ENCODE results near the gene MXRA7.

Gene MXRA7

DNA sequence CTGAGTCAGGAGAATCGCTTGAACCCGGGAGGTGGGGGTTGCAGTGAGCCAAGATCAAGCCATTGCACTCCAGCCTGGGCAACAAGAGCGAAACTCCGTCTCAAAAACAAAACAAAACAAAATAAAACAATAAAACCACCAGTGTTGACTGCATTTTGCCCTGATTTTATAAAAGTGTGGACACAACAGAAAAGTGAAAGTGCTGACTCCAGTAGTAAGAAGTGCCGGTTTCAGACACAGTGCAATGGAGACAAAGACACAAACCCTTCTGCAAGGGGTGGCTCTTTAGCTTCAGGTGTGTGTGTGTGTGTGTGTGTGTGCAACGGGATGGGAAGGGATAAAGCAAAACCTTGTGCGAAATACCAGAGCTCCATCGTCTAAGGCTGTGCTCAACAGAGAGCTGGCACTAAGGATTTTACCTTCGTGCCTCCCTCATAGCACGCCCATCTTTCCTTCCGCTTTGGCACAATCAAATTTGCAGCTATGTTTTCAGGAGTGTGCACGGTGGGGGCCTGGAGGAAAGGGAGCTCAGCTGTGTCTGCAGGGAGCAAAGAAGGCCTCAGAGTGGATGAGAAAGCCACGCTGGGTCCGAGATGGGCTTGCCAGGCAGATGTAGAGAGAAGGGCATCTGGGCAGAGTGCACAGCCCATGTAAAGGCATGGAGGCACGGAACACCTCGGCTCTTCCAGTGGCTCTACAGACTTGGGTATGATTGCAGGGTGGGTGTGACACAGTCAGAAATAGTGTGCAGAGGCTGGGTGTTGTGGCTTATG is 15.5 kb downstream of the MXRA7 start:
- DNase-seq = no peak

DNA sequence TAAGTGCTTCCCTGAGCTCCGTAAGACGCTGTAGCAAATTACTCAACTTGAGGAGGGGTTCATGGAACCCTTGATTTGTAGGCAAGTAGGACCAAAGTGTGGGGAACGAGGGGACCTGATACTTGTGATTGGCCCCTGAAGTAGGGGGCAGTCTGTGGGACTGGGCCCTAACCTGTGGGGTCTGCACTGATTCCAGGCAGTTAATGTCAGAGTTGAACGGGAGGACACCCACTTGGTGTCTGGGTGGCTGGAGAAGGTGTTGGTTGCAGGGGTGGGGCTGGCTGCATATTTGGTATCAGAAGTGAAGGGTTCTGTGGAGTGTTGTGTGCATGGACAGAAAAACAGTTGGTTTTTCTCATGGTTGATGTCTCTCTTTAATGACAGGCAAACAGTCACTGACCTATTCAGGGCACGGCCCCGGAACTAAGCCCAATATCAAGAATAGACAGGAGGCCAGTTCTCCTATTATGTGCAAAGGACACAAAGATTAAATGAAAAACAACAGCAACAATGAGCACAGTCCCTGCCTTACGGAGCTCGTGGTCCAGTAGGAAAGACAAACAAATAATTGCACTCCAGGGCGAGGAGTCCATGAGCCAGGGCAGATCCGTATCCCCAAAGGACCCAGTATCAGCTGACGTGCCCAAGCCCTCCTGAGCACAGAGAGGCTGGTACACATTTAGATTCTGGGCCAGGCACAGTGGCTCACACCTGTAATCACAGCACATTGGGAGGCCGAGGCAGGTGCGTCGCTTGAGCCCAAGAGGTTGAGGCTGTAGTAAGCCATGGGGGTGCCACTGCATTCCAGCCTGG is 19.2 kb downstream of the MXRA7 start:
- DNase-seq = no peak

DNA sequence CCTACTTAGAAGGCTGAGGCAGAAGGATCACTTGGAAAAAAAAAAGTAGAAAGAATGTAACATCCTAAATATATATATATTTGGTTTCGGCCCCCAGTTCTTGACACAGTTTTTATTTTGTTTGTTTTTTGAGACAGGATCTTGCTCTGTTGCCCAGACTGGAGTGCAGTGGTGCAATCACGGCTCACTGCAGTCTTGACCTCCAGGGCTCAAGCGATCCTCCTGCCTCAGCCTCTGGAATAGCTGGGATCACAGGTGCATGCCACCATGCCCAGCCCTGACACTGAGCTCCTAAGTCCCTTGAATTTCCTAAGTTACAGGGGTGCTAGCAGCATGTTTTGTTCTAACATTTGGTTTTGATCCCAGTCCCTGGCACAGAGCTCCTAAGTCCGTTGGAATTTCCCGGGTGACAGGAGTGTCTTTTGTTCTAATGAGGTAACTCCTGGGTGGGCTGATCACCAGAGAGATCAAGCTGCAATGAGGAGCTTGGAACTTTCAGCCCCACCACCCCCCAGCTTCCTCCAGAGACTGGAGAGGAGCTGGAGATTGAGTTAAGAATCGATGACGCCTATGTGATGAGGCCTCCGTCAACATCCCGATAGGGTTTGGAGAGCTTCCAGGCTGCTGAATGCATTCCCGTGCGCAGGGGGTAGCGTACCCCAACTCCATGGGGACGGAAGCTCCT is 20.0 kb downstream of the MXRA7 start:
- DNase-seq = no peak

GRCh38 chr17:76689859-76690258 is 20.9 kb downstream of the MXRA7 start:
- DNase-seq = no peak

DNA sequence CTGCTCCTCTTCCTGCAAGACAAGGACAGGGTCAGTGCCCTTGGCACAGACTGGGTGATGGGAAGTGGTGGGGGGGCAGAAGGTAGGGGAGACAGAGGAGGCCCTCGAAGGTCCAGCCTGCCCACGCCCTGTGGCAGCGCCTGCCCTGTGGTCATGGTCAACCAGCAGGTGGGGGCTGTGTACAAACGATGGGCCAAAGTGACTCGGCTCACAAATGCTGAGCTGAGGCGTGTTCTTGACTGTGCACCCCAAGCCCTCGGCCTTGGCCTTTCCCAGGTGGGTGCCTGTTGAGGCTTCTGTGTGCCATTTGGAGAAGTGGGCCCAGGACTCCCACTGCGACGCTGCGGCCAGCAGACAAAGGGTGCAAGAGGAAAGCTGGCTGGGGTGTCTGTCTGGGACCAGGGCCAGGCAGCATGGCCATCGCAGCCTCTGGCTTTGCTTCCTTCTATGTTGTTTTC is 22.6 kb downstream of the MXRA7 start:
- DNase-seq = no peak

GRCh38 chr17:76687298-76688164 is 23.2 kb downstream of the MXRA7 start:
- no peak for DNase-seq

DNA sequence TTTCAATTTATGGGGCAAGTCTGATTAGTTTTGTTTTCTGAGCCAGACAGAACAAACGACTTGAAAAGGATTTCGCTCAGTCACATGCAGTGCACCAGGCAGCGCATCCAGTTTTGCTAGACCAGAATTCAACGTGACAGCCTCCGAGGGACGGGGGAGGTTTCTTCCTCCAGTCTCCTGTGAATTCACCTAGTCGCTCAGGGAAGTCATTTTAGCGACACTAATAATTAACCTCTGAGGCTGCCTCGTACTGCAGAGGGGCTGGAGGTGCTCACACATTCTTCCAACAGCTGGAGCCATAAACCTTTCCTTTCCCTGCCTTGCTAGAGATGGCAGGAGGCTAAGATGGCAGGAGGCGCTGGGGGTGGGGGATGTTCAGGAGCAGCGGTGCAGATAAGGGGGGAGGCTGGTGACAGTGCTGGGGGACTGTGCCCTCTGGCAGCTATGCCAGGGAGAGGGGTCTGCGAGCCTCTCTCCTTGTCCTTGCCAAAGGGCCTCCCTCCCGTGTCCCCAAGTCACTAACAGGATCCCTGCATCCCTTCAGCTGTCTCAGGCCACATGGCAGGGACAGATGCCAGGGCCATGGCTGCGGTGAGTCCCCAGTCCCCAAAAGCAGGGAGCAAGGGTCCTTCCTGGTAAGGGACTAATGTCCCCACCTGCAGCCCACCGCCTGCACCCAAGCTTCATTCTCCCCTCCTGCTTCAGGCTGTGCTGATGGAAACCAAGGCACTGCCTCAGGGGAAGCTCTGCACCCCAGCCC is 24.0 kb downstream of the MXRA7 start:
- no peak for DNase-seq

DNA sequence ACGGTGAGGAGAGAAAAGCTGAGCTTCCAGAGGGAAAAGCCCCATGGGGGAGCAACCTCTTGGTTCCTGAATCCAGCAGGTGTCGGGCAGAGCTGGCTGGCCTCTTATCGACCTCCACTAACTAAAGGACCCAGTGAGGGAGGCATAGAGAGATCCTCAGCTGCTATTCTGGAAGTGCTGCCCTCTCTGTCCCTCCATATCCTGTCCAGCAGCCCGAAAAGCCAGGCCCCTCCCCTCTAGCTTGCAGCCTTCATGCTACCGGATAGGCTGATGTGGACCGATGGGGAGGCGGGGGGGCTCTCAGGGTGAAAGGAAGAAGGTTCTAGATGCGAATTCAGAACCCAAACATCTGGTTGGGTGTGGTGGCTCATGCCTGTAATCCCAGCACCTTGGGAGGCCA is 24.9 kb downstream of the MXRA7 start:
- DNase-seq = no peak

DNA sequence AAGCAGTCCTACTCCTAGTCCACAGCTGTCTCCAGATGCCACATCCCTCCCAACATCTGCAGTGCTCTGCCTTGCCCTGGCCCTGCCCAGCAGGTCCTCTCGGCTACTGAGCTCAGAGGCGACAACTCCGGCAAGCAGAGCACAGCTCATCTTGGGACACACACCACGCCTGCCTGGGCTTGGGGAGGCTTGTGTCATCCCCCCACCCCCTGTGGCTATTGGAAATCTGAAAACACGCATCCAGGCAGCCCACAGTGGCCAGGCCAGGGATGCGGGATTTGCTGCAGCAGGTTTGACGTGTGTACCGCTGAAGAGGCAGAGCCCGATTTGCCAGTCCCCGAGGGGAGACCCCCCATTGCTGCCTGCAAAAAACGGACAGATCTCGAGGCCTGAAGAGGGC is 25.4 kb downstream of the MXRA7 start:
- DNase-seq = no peak

GRCh38 chr17:76684756-76685155 is 26.0 kb downstream of the MXRA7 start:
- no peak for DNase-seq

DNA sequence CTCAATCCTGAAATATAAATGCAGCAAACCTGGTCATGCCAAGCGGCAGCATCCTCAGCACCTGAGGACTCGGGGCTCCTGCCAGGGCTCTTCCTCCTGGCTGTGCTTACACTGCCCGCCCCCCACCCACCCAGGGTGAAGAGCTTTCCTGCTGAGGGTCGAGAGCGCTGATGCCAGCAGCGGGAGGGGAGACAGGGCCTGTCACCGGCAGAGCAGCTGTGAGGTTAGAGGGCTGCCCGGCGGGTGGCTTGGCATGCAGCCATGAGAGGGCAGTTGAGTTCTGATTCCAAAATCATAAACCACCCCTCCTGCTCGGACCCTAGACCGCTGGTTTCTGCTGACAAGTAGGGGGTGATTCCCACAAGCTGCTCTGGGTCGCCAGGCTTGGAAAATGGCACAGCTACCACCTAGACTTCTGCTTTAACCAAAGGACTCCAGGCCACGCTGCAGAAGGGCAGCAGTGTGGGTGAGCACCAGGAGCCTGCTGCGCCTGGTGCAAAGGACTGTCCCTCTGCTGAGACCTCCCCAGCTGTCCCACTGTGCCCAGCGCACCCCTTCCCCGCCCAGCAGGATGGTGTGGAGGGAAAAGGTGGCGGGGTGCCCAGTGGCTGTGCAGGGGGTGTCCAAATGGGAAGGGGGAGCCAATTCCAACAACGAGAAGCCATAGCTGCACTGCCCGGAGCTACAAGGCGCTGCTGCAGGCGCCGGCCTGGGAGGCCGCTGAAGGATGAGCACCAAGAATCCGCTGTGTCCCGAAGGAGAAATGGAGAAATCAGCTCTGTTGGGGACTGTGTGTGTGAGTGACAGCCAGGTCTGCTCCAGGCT is 26.6 kb downstream of the MXRA7 start:
- DNase-seq = no peak

GRCh38 chr17:76683011-76683755 is 27.6 kb downstream of the MXRA7 start:
- no peak for DNase-seq

DNA sequence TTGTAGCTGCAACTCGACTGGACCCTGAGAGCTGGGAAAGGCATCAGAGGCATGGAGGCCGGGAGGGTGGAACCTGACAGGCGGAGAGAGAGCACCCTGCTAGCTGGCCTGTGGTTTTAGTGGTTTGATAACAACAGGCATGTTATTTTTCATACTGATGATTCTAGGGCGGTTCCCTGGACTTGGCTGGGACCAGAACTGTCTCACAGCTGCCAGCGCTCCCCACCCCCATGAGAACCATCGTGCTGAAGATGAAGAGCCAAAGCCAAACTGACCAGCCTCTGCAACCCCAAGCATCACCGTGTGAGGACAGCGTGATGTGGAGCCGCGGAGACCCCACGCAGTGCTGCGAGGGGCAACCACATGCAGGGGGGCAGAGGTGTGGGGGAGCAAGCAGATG is 28.5 kb downstream of the MXRA7 start:
- no peak for DNase-seq

- peak; percentile 52 for DNase-seq
Observed at GRCh38 chr17:76681222-76682137, 29.3 kb downstream of the MXRA7 start.

DNA sequence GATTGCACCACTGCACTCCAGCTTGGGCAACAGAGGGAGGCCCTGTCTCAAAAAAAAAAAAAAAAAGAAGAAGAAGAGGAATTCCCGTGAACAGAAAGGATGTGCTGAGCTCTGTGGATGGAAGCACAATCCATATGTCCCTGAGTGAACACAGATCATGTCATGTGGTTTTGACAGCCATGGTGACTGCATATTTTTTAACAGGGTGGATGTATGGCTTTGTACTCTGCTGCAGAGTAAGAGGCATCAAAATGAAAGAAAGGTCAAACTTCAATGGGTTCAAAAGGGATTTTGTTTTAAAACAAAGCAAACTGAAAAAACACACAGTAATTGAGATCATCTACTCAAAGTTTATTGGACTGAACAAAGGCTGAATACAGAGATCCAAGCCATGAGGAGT is 31.5 kb downstream of the MXRA7 start:
- no peak for DNase-seq

- no peak for DNase-seq
Observed at GRCh38 chr17:76678330-76678729, 32.4 kb downstream of the MXRA7 start.

DNA sequence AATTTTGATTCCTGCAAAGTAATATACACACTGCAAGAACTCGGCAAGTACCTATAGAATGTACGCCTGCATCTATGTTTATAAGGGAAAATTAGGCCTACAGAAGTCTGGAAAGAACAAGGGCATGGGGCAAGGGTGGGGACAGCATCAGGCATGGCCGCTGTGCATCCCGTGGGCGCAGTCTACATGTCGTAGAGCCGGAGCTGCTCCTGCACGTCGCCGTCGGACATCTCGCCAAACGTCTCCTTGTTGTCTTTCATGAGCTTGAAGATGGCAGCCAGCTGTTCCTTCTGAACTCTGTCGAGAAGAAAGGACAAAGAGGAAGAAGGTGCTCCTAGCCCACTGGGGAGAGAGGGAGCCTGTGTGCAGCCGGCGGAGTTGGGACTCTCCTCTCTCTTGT is 33.4 kb downstream of the MXRA7 start:
- DNase-seq = no peak

DNA sequence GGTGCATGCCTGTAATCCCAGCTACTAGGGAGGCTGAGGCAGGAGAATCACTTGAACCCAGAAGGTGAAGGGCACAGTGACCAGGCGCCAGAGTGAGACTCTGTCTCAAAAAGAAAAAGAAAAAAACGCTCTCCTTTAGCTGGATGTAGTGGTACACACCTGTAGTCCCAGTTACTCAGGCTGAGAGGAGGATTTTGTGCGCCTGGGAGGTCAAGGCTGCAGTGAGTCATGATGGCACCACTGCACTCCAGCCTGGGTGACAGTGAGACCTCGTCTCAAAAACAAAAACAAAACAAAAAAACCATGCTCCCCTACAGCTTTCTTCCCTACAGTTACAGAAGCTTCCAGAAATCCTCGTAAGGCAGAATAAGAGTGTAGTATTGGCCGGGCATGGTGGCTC is 34.1 kb downstream of the MXRA7 start:
- DNase-seq = no peak

DNA sequence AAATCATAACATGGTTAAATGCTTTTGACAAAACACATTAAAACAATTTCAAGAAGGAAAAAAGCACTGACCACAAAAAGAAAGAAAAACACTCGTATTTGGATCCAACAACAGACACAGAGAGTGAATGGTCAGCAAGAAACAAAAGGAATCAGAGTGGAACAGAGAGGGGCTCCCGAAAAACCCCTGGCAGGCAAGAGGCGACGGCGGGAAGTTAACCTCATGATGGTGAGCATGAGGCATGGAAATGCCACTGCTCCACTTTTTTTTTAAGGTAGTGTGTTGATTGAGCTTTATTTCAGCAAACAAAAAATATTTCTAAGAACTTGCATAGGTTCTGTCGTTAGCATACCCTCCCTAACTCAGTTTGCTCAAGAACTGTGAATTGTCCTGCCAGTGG is 35.1 kb downstream of the MXRA7 start:
- DNase-seq = no peak
